ENCODE results near the gene CD82.

GRCh38 chr11:44607987-44608386, 42.5 kb downstream of the CD82 start:
- TF ChIP-seq CTCF (conservative IDR thresholded peaks at IDR 0.05) (no peak), EZH2 (IDR thresholded peaks at IDR 0.05; ENCODE audit: low read depth) (no peak)
